Measurements from ENCODE around the gene CLEC17A.
"Not testable (repeated sequence)": the region's sequence is repeated elsewhere in the genome, so short reads cannot be mapped to it uniquely, and the experiment has no call there.

CLEC17A gene

DNA sequence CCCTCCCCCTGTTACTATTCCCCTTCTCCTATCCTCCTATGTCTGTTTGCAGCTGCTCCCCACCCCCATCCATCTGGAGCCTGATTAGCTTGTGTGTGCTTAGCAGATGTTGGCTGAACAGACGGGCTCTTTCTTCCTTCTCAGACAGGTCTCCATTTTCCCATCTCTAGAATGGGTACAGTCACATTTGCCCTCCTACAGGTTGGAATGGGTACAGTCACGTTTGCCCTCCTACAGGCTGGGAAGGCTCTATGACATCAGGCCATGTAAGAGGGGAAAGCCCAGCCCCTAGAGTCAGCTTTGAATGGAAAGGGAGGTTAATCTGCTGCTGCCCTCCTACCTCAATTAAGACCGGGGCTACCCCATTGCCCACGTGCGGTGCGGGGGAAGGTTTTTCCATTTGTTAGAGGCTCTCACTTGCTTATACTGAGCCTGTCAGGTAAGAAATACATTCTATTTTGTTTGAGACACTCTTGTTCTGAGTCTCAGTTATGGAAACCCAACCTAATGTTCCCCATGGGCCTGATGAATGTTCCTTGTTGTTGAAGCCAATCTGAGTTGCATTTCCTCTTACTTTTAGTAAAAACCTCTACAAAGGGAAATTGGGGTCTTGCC, 2.2 kb upstream of the CLEC17A start:
- DNase-seq (ENCODE audit: low spot score) = no peak

DNA sequence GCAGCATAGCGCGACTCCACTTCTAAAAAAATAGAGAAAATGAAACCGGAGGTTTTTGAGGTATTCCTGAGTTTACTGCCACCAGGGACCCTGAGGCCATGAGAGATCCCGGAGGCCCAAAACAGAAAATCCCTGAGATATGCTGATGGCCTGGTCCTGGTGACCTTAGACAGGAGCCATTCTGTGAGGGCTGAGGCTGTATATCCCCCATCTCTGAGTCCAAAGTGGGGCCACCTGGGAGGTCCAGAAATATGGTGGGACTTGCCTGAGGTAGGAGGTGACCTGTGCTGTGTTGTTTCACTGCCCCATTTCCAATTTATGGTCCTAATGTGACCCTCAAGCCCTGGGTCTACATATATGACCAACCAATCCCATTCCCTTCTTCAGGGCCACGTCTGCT, 1.5 kb downstream of the CLEC17A start:
- DNase-seq (ENCODE audit: low spot score) = not testable (repeated sequence)

DNA sequence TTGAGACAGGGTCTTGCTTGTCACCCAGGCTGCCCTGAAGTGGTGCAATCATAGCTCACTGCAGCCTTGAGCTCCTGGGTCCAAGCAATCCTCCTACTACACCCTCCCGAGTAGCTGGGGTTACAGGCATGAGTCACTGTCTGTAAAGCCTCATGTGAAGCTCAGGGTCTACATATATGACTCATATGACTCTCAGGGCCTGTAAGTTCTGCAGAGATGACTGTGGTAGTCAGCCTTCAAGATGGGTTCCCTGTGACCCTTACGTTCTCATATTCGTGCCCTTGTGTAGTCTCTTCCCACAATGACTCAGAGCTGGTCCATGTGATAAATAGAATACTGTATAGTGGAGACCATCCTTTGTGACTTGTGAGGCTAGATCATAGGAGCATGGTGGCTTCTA, 2.3 kb downstream of the CLEC17A start:
- DNase-seq (ENCODE audit: low spot score) = not testable (repeated sequence)

DNA sequence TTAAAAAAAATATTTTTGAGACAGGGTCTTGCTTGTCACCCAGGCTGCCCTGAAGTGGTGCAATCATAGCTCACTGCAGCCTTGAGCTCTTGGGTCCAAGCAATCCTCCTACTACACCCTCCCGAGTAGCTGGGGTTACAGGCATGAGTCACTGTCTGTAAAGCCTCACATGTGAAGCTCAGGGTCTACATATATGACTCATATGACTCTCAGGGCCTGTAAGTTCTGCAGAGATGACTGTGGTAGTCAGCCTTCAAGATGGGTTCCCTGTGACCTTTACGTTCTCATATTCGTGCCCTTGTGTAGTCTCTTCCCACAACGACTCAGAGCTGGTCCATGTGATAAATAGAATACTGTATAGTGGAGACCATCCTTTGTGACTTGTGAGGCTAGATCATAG, 6.5 kb downstream of the CLEC17A start:
- not testable (repeated sequence) for DNase-seq (ENCODE audit: low spot score)

DNA sequence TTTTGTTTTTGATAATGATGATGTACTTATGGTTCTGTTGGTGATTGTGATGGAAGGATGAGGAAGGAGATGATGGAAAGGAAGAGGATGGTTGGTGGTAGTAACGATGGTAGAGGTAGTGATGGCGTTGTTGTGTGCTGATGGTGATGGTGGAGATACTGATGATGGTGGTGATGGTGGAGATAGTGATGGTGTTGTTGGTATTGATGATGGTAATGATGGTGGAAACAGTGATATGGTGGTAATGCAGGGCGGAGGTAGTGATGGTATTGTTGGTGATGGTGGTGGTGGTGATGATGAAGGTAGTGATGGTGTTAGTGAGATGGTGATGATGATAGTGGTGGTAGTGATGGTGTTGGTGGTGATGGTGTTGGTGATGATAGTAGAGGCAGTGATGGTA, 12.7 kb downstream of the CLEC17A start:
- DNase-seq (ENCODE audit: low spot score) = no peak

DNA sequence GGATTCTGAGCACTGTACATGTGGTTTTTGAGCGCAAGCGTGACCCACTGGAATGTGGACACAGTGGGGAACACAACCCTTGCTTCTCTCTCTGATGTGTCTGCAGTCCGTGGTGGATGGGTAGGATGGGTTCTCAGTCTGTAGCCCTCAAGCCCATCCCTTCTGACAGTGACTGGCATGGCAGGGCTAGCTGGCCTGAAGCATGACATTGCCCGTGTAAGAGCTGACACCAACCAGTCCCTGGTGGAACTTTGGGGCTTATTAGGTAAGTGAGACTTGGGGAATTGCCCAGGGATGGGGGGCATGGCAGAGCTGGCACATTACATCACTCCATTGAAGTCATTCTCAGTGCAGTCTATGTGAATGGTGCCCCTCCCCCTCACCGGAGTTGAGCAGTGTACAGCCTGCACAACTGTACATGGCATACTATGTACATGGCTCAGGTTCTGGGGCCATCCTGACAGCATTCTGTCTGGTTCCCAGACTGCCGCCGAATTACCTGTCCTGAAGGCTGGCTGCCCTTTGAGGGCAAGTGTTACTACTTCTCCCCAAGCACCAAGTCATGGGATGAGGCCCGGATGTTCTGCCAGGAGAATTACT, 16.8 kb downstream of the CLEC17A start:
- DNase-seq (ENCODE audit: low spot score) = no peak

DNA sequence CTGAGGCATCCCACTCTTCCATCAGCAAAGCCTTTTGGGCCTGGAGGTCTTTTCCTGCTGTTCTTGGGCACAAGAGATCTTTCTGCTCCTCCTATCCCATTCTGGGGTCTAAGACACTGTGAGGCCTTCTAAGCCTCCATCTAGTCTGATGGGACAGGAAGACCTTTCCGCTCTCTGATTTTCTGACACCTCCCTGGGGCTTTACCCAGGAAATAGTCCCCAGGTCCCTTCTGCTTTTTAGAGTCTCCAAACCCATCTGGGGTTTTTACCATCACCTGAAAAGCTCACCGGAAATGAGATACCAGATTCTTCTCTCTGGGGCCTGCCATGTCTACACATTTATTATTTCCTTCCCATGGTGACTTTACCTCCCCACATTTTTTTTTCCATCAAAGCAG, 21.1 kb downstream of the CLEC17A start:
- DNase-seq (ENCODE audit: low spot score) = no peak

DNA sequence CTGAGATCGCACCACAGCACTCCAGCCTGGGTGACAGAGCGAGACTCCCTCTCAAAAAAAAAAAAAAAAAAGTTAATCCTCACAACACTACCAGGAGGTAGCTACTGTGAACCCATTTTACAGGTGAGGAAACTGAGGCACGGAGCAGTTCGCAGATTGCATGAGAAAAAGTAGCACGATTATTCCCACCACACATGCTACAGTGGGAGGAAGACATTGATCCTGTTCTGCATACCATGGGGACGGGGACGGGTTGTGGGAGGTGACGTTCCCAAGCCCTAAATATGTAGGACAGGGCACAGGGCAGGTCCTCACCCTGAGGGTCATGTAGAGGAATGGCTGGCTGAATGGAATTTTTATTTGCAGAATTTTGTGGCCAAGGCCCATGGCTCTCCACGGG, 23.7 kb downstream of the CLEC17A start:
- DNase-seq (ENCODE audit: low spot score) = no peak

DNA sequence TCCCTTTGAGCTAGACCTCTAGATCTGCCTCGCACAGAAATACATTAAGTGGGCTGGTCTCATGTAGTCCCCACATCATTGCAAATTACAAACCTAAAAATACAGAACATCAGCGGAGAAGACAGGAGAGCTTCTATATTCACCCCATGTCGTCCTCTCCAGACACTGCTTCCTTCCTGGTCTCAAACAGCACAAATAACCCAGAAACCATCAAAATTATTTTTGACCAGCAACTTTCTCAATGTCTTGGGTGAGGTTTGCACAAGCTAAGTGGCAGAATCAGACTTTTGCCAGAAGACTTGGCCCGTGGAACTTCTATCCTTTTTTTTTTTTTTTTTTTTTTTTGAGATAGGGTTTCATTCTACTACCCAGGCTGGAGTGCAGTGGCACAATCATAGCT, 28.2 kb downstream of the CLEC17A start:
- DNase-seq (ENCODE audit: low spot score) = no peak

DNA sequence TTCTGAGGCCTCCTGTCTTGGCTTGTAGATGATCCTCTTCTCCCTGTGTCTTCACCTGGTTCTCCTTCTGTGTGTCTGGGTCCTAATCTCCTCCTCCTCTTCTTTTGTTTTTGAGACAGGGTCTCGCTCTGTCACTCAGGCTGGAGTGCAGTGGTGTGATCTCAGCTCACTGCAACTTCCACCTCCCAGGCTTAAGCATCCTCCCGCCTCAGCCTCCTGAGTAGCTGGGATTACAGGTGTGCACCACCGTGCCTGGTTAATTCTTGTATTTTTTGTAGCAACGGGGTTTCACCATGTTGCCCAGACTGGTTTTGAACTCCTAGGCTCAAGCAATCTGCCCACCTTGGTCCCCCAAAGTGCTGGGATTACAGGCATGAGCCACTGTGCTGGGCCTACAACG, 29.4 kb downstream of the CLEC17A start:
- not testable (repeated sequence) for DNase-seq (ENCODE audit: low spot score)

DNA sequence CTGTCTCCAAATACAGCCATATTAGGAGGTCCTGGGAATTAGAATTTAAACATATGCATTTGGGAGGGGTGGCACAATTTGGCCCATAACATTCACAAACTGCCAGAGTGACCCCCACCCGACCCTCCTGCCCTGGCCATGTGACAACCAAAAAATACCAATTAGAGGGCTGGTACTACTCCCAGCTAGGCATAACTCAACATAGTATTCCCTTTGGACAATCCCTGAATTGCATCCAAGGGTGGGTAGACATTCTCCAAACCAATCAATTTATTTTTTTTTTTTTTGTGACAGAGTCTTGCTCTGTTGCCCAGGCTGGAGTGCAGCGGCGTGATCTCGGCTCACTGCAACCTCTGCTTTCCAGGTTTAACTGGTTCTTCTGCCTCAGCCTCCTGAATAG, 29.8 kb downstream of the CLEC17A start:
- no peak for DNase-seq (ENCODE audit: low spot score)

DNA sequence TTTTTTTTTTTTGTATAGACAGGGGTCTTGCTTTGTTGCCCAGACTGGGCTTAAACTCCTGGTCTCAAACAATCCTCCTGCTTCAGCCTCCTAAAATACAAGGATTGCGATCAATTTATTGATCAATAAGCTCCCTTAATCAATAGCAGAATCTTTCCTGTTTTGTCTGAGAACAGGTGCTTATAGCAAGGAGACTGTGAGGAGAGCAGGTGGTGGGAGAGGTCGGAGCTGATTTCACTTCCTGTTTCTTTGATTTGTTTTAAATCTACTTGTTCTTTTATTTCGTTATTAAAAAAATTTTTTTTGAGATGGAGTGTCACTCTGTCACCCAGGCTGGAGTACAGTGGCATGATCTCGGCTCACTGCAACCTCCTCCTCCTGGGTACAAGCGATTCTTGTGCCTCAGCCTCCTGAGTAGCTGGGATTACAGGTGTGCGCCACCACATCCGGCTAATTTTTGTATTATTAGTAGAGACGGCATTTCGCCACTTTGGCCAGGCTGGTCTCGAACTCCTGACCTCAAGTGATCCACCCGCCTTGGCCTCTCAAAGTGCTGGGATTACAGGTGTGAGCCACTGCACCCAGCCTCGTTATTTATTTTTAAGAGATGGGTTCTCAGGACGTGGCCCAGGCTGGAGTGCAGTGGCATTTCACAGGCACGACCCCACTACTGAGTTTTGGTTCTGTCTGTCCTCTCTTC, 30.7 kb downstream of the CLEC17A start:
- DNase-seq (ENCODE audit: low spot score) = not testable (repeated sequence)

DNA sequence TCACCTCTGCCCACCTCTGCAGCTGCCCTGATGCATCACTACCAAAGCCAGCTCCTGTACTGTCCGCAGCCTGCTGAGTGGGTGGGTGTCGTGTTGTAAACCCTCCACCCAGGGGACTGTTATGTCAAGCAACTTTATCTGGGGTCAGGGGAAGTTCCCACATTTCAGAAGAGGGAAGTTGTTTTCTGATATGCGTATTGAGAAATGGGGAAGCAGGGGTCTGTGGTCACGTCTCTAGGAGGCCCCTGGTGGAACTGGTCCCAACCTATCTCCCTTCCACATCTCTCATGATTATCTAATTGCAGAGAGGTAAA, 31.2 kb downstream of the CLEC17A start:
- DNase-seq (ENCODE audit: low spot score) = no peak

DNA sequence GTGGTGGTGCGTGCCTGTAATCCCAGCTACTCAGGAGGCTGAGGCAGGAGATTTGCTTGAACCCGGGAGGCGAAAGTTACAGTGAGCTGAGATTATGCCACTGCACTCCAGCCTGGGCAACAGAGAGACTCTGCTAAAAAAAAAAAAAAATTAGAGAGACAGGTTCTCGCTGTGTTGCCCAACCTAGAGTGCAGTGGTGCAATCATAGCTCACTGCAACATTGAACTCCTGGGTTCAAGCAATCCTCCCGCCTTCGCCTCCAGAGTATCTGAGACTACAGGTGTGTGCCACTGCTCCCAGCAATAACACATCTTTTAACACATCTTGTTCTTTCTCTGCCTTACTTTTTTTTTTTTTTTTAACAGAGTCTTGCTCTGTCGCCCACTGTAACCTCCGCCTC, 32.7 kb downstream of the CLEC17A start:
- no peak for DNase-seq (ENCODE audit: low spot score)

DNA sequence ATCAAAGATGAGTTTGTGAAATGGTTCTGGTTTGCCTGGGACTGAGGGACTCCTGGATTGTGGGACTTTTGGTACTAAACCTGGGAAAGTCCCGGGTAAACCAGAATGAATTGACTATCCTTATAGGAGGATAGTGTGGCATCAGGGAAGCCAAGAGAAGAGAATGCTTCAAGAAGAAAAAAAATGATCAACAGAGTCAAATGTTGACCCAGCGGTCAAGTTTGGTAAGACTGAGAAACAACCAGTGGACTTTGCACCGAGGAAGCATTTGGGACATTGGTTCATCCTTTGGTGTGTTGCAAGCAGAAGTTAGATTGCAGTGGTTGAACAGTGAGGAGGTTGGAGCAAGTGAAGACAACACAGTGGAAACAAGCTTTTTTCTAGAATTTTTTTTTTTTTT, 33.5 kb downstream of the CLEC17A start:
- no peak for DNase-seq (ENCODE audit: low spot score)

DNA sequence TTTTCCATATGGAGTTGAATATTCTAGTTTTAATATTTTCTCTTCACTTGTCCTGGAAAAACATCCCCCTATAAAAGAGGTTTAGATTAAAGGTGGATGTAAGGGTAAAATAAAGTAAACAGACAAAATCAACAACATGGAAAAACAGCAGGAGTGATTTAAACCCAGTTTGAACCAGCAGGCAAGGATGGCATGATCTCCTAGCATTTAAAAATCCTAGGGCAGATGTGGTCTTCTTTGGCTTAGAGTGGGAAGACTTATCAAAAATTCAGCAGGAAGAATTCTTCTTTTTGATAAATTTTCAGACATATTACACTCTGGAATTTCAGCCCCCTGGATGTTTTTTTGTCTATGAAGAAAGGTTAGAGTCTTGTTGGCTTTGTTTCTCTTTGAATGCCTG, 36.5 kb downstream of the CLEC17A start:
- no peak for DNase-seq (ENCODE audit: low spot score)

DNA sequence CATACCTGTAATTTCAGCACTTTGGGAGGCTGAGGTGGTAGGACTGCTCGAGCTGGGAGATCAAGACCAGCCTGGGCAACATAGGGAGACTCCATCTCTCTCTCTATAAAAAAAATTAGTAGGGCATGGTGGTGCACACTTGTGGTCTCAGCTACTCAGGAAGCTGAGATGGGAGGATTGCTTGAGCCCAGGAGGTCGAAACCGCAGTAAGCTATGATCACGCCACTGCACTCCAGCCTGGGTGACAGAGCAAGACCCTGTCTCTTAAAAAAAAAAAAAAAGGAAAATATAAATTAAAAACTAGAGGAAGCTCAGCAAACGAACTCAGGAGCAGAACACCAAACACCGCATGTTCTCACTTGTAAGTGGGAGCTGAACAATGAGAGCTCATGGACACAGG, 41.6 kb downstream of the CLEC17A start:
- not testable (repeated sequence) for DNase-seq (ENCODE audit: low spot score)

DNA sequence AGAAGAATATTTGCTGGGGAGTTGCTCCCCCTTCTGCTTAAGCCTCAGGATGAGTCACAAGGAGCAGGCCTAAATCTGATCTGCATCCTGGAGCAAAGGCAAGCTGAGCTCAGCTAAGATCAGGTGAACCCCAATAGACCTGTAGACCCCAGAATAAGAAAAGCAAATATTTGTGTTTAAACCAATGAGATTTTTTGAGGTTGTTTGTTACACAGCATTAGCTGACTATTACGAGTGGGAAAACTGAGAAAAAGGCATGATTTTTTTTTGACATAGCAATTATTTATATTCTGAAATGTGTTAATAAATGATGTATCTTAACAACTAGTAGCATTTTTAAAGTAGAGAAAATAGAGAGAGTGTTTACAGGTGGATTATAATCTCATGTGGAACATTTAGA, 46.7 kb downstream of the CLEC17A start:
- no peak for DNase-seq (ENCODE audit: low spot score)

DNA sequence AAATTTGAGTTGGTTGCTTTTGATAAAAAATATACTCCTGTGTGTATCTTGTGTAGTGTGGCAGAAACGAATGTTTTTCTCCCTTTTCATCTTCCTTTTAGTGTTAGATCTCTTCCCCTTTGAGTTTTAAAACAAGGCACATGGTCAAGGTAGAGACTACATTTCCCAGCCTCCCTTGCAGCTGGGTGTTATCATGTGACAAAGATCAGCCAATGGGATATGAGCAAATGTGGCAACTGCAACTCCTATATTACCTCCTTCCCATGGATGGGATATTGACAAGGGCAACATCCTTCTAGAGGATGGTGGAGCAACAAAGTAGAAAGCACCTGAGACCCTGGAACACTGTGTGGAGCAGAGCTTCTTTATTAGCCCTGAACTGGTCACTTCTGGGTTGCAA, 49.4 kb downstream of the CLEC17A start:
- peak; percentile 64 for DNase-seq (ENCODE audit: low spot score)

DNA sequence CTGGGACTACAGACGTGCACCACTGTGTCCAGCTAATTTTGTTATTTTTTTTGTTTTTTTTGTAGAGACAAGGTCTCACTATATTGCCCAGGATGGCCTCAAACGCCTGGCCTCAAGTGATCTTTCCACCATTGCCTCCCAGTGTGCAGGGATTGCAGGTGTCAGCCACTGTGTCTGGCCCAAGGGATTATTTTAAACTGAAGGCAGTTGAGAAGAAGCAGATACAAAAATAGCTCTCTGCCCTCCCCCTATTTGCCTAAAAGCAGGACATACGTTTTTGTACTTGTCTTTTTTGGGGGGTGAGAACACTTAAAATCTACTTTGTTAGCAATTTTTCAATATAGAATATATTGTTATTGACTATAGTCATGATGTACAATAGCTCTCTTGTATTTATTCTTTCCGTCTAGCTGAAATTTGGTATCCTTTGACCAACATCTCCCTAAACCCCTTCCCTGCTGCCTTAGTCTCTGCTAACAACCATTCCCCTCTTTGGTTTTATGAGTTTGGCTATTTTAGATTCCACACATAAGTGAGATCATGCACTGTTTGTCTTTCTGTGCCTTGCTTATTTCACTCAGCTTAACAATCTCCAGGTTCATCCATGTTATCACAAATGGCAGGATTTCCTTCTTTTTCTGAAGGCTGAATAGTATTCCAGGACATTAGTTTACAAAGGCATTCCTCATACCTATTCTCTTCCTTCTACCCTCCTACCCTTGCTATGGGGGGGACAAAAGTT, 56.8 kb downstream of the CLEC17A start:
- DNase-seq (ENCODE audit: low spot score) = no peak

DNA sequence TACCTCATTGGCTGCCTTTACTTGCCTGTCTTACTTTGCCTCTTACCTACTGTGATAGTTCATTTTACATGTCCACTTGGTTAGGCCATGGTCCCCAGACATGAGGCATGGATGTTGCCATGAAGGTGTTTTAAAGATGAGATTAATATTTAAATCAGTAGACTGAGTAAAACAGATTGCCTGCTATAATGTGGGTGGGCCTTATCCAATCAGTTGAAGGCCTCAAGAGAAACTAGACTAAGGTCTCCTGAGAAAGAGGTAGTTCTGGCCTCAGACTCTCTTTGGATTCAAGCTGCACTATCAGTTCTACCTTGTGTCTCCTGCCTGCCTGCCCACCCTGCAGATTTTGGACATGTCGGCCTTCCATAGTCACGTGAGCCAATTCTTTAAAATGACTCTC, 65.6 kb downstream of the CLEC17A start:
- no peak for DNase-seq (ENCODE audit: low spot score)

DNA sequence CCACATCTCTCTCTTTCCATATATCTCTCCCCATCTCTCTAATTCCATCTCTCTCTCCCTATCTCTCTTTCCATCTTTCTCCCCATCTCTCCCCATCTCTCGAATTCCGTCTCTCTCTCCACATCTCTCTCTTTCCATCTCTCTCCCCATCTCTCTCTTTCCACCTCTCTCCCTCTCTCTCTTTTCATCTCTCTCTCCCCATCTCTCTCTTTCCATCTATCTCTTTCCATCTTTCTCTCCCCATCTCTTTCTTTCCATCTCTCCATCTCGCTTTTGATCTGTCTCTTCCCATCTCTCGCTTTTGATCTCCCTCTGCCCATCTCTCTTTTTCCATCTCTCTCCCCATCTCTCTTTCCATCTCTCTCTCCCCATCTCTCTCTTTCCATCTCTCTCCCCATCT, 66.1 kb downstream of the CLEC17A start:
- no peak for DNase-seq (ENCODE audit: low spot score)

DNA sequence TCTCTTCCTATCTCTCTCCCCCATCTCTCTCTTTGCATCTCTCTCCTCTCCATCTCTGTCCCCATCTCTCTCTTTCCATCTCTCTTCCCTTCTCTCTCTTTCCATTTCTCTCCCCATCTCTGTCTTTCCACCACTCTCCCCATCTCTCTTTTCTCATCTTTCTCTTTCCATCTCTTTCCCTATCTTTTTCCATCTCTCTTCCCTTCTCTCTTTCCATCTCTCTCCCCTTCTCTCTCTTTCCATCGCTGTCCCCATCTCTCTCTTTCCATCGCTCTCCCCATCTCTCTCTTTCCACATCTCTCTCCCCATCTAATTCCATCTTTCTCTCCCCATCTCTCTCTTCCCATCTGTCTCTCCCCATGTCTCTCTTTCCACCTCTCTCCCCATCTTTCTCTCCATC, 67.3 kb downstream of the CLEC17A start:
- no peak for DNase-seq (ENCODE audit: low spot score)

Measured in COLO829 (cell line).